Measurements from ENCODE around the gene STK35. TPM values are rescaled to one million over a fixed set of nuclear protein-coding genes. Genes with fewer than 3 reads are reported as not detected.
A peak's percentile ranks its signal among the peaks of the same experiment; 100 is the strongest.

The STK35 gene
- total RNA-seq = 21.4 and 23.0 TPM in 2 replicates

- peak within 1 kb of the TSS; percentile 99 for H3K27ac Mint-ChIP-seq
- peak; percentile 63 for DNase-seq
- peaks cover 21% of the 10 kb centered on the region for H3K36me3 Mint-ChIP-seq (ENCODE audit: low read depth)
- peak within 1 kb of the TSS; percentile 97 for H3K4me3 Mint-ChIP-seq
- intact Hi-C loops (cut with micrococcal nuclease) = loop anchor here (5.0 to 10.0 kb wide), 4 partner anchors 71 to 1559 kb away; partner anchors contain the start of genes CSNK2A1, FAM110A and PTPRA
- peaks cover 12% of the 10 kb centered on the region for H3K27me3 Mint-ChIP-seq
- H3K9me3 Mint-ChIP-seq = no peaks in the 10 kb centered on the region
- peaks cover 35% of the 10 kb centered on the region for H3K4me1 Mint-ChIP-seq
These were observed at the start of gene STK35 for GRCh38 chr20:2101057-2101864. Gene STK35, plus strand, starts transcription at chr20:2101827. Its CDS starts 55 bp downstream, at chr20:2101882.

GRCh38 chr20:2051946-2052345, 49.7 kb upstream of the STK35 start:
- H3K9me3 Mint-ChIP-seq = no peaks in the 10 kb centered on the region
- H3K27me3 Mint-ChIP-seq = peaks cover 6% of the 10 kb centered on the region
- no peak overlapping the region for H3K27ac Mint-ChIP-seq
- no peak for DNase-seq
- intact Hi-C loops (cut with micrococcal nuclease) = no loop called here
- no peaks in the 10 kb centered on the region for H3K36me3 Mint-ChIP-seq (ENCODE audit: low read depth)
- no peak overlapping the region for H3K4me3 Mint-ChIP-seq
- H3K4me1 Mint-ChIP-seq = no peaks in the 10 kb centered on the region

DNA sequence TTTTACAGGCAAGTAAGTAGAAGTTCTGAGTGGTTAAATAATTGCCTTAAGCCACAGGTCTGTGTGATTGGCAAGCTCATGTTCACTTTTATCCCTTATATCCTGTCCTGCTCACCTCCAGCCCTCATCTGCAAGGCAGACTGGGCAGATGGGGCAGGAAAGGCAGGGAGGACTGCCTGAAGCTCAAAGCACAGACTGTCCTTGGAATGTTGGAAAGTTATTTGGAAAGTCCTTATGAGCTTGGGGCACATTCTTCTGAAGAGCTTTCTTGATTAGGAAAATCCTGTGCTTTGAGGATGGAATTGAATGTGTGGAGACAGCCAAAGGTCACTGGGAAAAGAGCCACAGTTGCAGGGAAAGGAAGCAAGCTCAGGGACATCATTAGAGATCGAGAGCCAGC, 48.9 kb upstream of the STK35 start:
- no peak for DNase-seq
- intact Hi-C loops (cut with micrococcal nuclease) = no loop called here
- peaks cover 6% of the 10 kb centered on the region for H3K27me3 Mint-ChIP-seq
- no peaks in the 10 kb centered on the region for H3K4me1 Mint-ChIP-seq
- no peak overlapping the region for H3K4me3 Mint-ChIP-seq
- H3K36me3 Mint-ChIP-seq (ENCODE audit: low read depth) = no peaks in the 10 kb centered on the region
- H3K27ac Mint-ChIP-seq = no peak overlapping the region
- H3K9me3 Mint-ChIP-seq = peaks cover 2% of the 10 kb centered on the region

GRCh38 chr20:2053615-2054014, 48.0 kb upstream of the STK35 start:
- H3K27me3 Mint-ChIP-seq = peaks cover 4% of the 10 kb centered on the region
- peaks cover 6% of the 10 kb centered on the region for H3K9me3 Mint-ChIP-seq
- no peak for DNase-seq
- no peaks in the 10 kb centered on the region for H3K4me1 Mint-ChIP-seq
- H3K4me3 Mint-ChIP-seq = no peak overlapping the region
- H3K27ac Mint-ChIP-seq = no peak overlapping the region
- intact Hi-C loops (cut with micrococcal nuclease) = no loop called here
- no peaks in the 10 kb centered on the region for H3K36me3 Mint-ChIP-seq (ENCODE audit: low read depth)

- H3K27ac Mint-ChIP-seq = no peak overlapping the region
- intact Hi-C loops (cut with micrococcal nuclease) = no loop called here
- no peak for DNase-seq
These were observed 46.7 kb upstream of the STK35 start for GRCh38 chr20:2054911-2055310.

DNA sequence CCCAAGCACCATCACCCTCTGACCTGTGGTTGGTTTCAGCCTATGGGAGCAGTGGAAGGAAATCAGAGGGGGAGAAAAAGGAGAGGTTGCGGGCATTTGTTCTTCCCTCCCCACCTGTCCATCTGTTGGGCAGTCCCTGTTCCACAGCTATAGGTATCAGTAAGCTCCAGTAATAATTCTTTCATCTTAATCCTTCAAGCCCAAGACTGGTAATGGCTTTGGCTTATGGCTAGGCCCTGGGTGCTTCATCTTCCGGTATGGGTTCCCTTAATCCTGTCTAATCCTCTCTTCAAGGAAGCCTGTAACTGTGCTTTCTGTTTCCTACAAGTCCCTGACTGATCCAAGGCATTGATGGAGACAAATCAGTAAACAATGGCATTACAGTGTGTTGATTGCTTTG, 42.2 kb upstream of the STK35 start:
- DNase-seq = no peak
- Mint-ChIP-seq H3K36me3 (ENCODE audit: low read depth) (no peaks in the 10 kb centered on the region), H3K27me3 (peaks cover 5% of the 10 kb centered on the region), H3K4me1 (no peaks in the 10 kb centered on the region), H3K27ac (no peak overlapping the region), H3K4me3 (no peak overlapping the region), H3K9me3 (peaks cover 6% of the 10 kb centered on the region)
- intact Hi-C loops (cut with micrococcal nuclease) = no loop called here

More at GRCh38 chr20:2054911-2055310, 46.7 kb upstream of the STK35 start:
- peaks cover 6% of the 10 kb centered on the region for H3K9me3 Mint-ChIP-seq
- no peak overlapping the region for H3K4me3 Mint-ChIP-seq
- H3K4me1 Mint-ChIP-seq = no peaks in the 10 kb centered on the region
- no peaks in the 10 kb centered on the region for H3K36me3 Mint-ChIP-seq (ENCODE audit: low read depth)
- H3K27me3 Mint-ChIP-seq = peaks cover 3% of the 10 kb centered on the region

DNA sequence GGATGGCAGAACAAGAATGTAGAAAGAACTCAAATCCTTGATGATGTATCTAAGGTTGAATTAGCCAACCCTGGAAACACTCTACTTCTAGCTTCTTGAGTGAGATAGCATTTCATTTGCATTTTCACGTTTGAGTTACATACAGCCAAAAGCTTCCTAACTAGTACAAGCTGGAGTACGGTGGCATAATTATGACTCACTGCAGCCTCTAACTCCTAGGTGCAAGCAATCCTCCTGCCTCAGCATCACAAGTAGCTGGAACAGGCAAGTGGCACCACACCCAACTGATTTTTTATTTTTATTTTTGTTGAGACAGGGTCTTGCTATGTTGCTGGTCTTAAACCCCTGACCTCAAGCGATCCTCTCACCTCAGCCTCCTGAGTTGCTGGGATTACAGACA, 36.5 kb upstream of the STK35 start:
- H3K27ac Mint-ChIP-seq = no peak overlapping the region
- no peaks in the 10 kb centered on the region for H3K4me1 Mint-ChIP-seq
- no peak overlapping the region for H3K4me3 Mint-ChIP-seq
- intact Hi-C loops (cut with micrococcal nuclease) = no loop called here
- no peaks in the 10 kb centered on the region for H3K9me3 Mint-ChIP-seq
- H3K36me3 Mint-ChIP-seq (ENCODE audit: low read depth) = no peaks in the 10 kb centered on the region
- peaks cover 16% of the 10 kb centered on the region for H3K27me3 Mint-ChIP-seq
- no peak for DNase-seq

GRCh38 chr20:2066461-2067122, 35.0 kb upstream of the STK35 start:
- Mint-ChIP-seq H3K9me3 (no peaks in the 10 kb centered on the region), H3K27ac (no peak overlapping the region), H3K4me1 (no peaks in the 10 kb centered on the region), H3K36me3 (ENCODE audit: low read depth) (no peaks in the 10 kb centered on the region), H3K27me3 (peaks cover 16% of the 10 kb centered on the region), H3K4me3 (no peak overlapping the region)
- intact Hi-C loops (cut with micrococcal nuclease) = no loop called here
- DNase-seq = no peak

DNA sequence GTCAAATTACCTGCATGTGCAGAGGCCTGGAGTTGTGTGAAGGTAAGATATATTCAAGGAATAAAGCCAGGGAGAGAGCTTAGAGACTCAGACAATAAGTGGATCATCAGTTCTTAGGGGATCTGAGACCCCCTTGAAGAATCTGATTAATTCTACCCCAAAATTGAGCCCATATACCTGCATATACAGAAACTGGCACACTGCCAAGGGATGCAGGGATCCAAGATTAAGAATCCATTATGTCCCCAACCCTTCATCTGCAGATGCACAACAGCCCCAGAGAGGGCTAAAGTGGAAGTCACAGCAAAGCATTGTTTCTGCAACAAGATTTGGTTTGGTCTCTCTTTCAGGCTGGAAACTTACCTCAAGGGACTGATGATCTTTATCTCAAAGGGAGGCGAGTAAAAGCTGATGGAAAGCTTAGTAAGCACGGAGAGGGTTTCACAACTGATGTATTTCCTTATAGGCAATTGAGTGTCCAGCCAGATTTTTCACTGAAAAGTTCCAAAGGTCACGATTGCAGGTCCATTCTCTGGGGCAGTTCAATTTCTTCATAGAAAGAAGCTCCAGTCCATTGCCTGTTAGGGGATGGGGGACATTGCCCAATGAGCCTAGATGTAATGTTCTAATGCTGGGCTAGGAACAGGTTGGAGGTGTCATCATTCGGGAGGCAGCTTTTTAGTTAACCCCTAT, 20.9 kb upstream of the STK35 start:
- peaks cover 26% of the 10 kb centered on the region for H3K27me3 Mint-ChIP-seq
- no peak for DNase-seq
- no peaks in the 10 kb centered on the region for H3K9me3 Mint-ChIP-seq
- no peaks in the 10 kb centered on the region for H3K4me1 Mint-ChIP-seq
- no peaks in the 10 kb centered on the region for H3K36me3 Mint-ChIP-seq (ENCODE audit: low read depth)
- no peak overlapping the region for H3K27ac Mint-ChIP-seq
- intact Hi-C loops (cut with micrococcal nuclease) = no loop called here
- no peak overlapping the region for H3K4me3 Mint-ChIP-seq

- Mint-ChIP-seq H3K27ac (no peak overlapping the region), H3K36me3 (ENCODE audit: low read depth) (no peaks in the 10 kb centered on the region), H3K9me3 (no peaks in the 10 kb centered on the region), H3K4me1 (no peaks in the 10 kb centered on the region), H3K27me3 (peaks cover 38% of the 10 kb centered on the region), H3K4me3 (no peak overlapping the region)
- no peak for DNase-seq
- intact Hi-C loops (cut with micrococcal nuclease) = no loop called here
These were observed 16.9 kb upstream of the STK35 start for GRCh38 chr20:2084703-2085102.

DNA sequence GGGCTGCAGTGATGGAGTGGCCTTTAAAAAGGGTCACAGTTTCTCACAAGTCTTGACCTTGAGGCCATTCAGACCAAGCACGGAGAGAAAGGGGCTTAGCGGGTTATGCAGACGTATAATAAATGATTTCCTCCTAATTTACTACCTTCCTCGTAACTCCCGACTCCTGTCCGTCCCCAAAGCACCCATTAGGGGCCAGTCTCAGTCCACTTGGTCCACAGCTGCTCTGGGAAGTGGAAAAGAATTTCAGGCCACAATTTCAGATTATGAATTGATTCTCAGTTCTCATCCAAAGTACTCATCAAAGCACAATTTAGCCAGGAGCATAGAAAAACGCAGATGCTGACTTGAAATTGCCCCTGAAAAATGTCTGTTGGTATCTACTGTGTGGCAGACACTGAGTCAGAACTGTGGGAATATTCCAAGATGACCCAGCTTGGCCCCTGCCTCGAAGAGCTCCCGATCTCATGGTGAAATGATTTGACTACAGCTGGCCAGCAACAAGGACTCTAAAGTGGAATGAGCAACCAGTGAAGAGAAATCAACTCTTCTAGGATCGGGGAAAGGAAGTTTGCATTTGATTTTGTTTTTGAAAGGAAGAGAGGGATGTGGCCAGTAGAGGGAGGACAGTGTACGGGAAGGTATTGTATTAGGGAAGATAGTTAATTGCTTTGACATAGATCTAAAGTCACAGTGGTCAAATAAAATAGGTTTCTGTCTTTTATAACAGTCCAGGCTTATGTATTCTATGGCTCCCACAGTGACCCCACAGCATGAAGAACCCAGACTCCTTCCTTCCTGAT, 15.2 kb upstream of the STK35 start:
- no peaks in the 10 kb centered on the region for H3K36me3 Mint-ChIP-seq (ENCODE audit: low read depth)
- no peaks in the 10 kb centered on the region for H3K4me1 Mint-ChIP-seq
- DNase-seq = no peak
- H3K9me3 Mint-ChIP-seq = no peaks in the 10 kb centered on the region
- no peak overlapping the region for H3K4me3 Mint-ChIP-seq
- intact Hi-C loops (cut with micrococcal nuclease) = no loop called here
- H3K27ac Mint-ChIP-seq = no peak overlapping the region
- peaks cover 42% of the 10 kb centered on the region for H3K27me3 Mint-ChIP-seq

DNA sequence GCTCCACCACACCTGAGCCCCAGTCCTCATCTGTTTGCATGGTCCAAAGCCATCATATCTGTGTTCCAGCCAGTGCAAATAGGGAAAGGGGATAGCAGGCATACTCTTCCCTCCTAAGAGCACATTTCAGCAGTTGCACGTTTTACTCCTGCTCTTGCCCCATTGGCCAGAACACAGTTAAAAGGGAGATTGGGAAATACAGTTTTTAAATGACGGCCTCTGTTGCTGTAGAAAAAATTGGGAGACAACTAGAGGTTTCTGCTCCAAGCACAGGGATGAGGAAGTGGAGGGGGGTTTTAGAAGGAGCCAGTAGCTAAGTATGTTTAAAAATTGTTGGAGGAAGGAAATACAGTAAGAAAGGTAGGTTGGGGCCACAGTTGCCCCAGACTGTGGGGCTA, 14.6 kb upstream of the STK35 start:
- no peaks in the 10 kb centered on the region for H3K36me3 Mint-ChIP-seq (ENCODE audit: low read depth)
- peaks cover 41% of the 10 kb centered on the region for H3K27me3 Mint-ChIP-seq
- no peak overlapping the region for H3K4me3 Mint-ChIP-seq
- no peak for DNase-seq
- H3K27ac Mint-ChIP-seq = no peak overlapping the region
- intact Hi-C loops (cut with micrococcal nuclease) = no loop called here
- H3K9me3 Mint-ChIP-seq = no peaks in the 10 kb centered on the region
- H3K4me1 Mint-ChIP-seq = no peaks in the 10 kb centered on the region

DNA sequence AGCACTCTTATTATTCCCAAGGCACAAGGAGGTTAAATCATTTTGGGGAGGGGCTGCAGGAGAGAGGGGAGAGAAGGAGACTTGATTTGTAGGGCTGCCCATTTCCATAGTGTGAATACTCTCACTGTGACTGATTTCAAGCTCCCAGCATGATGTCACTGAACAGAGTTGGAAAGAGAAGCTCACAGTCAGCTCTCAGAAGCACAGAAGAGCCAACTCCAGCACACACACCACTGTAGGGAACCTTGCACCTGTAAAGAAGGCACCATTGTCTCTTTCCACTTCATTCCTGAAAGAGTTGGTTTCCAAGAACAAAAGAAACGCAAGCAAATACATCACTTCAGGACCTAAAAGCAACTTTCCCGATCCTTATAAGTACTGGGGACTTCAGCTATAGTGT, 12.7 kb upstream of the STK35 start:
- H3K36me3 Mint-ChIP-seq (ENCODE audit: low read depth) = no peaks in the 10 kb centered on the region
- H3K27me3 Mint-ChIP-seq = peaks cover 47% of the 10 kb centered on the region
- DNase-seq = no peak
- intact Hi-C loops (cut with micrococcal nuclease) = no loop called here
- no peak overlapping the region for H3K4me3 Mint-ChIP-seq
- H3K9me3 Mint-ChIP-seq = no peaks in the 10 kb centered on the region
- H3K27ac Mint-ChIP-seq = no peak overlapping the region
- peaks cover 2% of the 10 kb centered on the region for H3K4me1 Mint-ChIP-seq

All from activated CD4-positive, alpha-beta T cell treated with anti-CD3 and anti-CD28 coated beads, Interleukin-2, amount 10 ng/mL, durations not matched to agents 24 days and 14 days (primary cell).